ENCODE data around the gene SYDE2.
"Not testable (repeated sequence)": the region's sequence is repeated elsewhere in the genome, so short reads cannot be mapped to it uniquely, and the experiment has no call there.

SYDE2 gene

DNA sequence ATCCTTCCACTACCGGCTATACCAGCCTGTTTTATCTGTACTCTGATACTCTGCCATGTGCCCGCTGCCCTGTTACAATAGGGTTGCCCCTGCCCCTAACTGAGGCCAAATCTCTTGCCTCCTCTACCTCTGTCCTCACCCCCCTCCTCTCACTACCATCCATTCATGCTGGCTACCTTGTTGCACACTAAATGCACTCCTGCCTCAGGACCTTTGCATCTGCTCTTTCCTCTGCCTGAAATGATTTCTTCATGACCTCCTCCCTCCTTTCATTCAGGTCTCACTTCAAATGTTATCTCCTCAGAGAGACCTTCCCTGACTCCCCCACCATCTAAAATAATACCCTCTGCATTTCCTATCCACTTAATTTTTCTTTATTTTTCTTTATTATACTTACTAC lies 7.7 kb upstream of the SYDE2 start:
- DNase-seq = no peak

- DNase-seq = no peak
Observed at GRCh38 chr1:85203573-85204171, 2.9 kb upstream of the SYDE2 start.

- DNase-seq = no peak
Observed at GRCh38 chr1:85202864-85203255, 2.0 kb upstream of the SYDE2 start.

DNA sequence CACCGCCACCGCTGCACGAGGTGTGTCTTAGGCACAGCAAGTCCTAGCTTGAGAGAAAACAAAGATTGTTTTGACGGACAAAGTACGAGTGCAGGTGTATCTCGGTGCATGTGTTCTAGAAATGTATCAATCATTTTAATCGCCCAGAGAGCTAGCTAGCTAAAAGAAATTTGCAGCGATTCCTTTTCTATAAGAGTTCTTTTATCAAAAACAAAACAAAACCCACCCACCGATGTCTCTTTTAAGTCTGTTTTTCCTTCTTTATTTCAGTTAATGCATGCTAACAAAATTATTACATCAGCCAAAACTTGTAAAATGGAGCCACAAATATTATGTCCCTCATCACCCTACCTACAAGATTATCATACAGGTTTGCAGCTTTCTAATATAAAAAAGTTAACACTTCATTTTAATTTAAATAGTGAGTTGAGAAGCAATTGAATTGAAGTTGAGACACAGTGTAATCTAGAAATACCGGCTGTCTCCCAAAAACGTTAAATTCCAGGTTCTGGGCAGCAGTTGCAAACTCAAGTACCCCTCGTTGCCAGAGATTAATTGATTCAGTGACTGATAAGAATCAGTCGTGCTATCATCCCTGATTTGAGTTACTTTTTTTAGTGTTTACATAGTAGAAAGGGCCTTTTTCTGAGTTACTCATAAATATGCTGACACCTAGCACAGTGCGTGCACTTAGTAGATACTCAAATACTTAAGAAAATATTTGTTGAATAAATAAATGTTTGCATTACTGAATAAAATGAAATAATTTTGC lies 1.5 kb upstream of the SYDE2 start:
- no peak for DNase-seq

DNA sequence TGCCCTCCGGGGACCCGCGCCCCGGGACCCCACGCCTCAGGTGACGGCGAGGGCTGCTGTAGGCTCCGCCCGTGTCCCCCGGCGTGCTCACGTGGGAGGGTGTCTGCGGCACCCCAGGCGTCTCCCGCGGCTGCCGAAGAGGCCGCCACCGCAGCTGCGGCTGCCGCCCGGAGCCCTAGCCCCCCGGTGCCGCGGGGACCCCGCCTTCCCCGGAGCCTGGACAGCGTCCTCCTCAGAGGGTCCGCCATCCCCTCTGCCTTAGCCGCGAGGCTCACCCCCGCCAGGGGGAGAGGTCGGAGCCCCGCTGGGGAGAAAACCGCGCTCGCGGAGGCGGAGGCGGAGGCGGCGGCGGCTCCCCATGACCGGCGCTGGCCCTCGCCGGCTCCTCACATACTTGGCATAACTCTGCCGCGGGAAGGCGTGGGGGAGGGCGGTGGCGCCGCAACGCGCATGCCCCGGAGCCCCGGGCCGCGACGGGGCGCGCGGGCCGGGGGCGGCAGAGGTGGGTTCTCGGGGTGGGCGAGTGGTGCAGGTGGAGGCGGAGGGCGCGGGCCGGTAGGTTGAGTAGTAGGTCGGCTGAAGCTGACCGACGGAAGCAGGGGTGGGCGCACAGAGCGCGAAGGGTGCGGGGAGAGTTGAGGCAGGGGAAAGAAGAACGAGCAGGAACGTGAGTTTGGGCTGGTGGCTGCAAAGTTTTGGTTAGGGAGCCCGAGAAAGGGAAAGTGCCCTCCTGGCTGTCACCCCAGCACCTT lies 700 bp upstream of the SYDE2 start:
- DNase-seq = peak; percentile 43

- no peak for DNase-seq
Observed at GRCh38 chr1:85199667-85200462, 951 bp downstream of the SYDE2 start.

DNA sequence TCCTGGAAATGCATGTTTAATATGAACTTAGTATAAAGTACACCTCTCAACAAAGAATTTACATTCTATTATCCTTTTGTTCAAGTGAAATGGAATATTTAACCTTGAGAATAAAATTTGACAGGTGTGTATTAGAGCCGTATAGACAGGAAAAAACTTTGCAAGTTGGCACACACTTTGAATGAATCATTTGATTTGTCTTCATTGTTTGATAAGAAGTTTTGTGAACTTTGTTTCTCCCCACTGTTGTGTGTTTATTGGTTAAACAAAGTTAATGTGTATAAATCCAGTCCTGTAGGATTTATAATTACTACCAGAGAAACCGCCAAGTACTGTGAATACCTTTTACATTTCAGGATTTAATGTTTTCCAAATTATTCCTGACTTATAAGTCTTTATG lies 2.0 kb downstream of the SYDE2 start:
- no peak for DNase-seq

- no peak for DNase-seq
Observed at GRCh38 chr1:85196358-85196757, 4.5 kb downstream of the SYDE2 start.

DNA sequence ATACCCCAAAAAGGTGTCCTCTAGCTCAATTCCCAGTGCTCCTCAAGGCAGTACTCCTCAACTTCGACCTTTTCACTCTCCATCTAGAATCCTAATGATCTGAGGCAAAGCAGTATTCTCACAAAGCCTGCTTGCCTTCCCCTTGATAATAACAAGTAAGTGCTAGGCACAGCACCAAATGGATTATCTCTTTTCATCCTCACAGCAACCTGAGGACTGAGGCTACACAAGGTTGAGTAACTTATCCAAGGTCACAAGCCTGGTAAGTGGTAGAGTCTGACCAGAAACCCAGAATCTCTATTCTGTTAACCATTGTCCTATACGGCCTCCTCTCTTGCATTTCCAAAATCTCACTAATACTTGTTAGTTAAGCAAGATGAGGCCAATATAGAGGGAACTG lies 5.1 kb downstream of the SYDE2 start:
- DNase-seq = no peak

DNA sequence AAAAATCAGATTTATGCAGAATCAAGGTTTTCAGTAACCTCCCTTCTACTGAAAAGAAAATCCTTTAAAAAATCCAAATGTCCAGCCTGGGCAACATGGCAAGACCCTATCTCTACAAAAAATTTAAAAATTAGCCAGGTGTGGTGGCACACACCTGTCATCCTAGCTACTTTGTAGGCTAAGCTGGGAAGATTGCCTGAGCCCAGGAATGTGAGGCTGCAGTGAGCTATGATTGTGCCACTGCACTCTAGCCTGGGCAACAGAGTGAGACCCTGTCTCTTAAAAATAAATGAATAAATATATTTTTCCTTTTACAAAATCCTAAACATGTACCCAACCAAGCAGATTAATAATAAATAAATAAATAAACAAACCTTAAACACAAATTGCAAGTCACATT lies 8.7 kb downstream of the SYDE2 start:
- DNase-seq = not testable (repeated sequence)

DNA sequence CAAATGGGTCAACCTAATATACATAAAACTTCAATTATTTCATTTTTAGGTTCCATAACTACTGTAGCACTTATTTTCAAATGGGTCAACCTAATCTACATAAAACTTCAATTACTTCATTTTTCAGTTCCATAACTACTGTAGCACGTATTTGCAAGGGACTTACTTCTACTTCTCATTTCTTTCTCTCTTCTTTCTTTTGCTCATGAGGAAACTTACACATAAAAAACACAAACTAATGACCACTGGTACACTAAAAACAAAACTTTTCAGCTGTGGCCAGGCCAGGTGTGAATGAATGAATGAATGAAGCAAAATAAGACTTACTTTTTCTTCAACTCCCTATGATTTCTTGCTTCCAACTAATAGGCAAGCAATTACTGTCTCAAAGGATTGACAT lies 11.7 kb downstream of the SYDE2 start:
- DNase-seq = no peak

DNA sequence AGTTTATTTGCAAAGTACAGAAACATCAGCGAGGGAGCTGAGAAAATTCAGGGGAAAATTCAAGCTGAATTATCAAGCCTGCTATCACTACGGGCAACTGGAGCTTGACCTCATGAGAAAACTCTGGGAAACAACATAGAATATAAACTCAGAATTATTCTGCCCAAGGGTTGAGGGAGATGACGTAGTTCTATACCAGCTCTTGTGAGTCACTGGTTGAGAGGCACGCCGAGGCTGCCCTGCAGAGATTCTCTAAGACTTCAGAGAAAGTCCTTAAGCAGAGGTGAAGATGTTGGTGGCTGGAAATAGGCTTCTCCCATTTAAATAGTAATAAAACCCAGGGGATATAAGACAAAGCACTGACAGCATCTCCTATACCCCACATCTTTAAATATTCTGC lies 12.3 kb downstream of the SYDE2 start:
- no peak for DNase-seq

DNA sequence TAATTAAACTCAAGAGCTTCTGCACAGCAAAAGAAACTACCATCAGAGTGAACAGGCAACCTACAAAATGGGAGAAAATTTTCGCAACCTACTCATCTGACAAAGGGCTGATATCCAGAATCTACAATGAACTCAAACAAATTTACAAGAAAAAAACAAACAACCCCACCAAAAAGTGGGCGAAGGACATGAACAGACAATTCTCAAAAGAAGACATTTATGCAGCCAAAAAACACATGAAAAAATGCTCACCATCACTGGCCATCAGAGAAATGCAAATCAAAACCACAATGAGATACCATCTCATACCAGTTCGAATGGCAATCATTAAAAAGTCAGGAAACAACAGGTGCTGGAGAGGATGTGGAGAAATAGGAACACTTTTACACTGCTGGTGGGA lies 13.8 kb downstream of the SYDE2 start:
- not testable (repeated sequence) for DNase-seq

DNA sequence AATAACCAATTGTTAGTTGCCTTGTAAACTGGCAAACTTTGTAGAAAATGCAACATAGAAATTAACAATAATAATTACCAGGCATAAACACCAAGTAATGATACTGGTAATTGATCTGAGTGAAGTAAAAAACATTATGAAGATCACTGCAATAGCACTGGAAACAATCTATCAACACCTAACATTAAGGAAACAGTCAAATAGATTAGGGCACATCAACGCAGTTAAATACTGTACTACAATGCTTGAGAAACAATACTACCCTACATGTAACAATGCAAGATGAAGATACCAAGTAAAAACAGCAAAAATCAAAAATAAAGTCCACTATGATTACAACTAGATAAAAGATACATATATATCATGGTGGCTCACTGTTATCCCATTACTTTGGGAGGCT lies 16.6 kb downstream of the SYDE2 start:
- no peak for DNase-seq

DNA sequence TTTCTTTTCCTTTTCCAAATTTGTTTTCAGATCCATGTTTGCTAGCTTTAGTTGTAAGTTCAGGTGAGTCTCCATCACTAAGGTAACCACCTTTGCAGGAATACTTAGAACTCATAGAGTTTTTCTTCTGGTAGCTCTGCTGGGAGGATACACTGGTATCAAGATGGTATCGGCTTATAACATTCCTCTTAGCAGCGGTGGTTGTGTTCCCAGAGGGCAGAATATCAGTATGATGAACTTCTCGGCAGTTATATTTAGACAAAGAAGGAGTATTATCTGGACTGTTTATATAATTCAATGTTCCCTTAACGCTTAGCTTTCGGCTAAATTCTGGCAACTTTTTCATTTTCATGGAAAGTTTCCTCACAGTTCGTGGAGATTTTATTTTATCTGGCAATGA lies 18.1 kb downstream of the SYDE2 start:
- DNase-seq = no peak

GRCh38 chr1:85180869-85181268 lies 19.9 kb downstream of the SYDE2 start:
- no peak for DNase-seq

GRCh38 chr1:85179522-85179921 lies 21.3 kb downstream of the SYDE2 start:
- DNase-seq = peak; percentile 12

DNA sequence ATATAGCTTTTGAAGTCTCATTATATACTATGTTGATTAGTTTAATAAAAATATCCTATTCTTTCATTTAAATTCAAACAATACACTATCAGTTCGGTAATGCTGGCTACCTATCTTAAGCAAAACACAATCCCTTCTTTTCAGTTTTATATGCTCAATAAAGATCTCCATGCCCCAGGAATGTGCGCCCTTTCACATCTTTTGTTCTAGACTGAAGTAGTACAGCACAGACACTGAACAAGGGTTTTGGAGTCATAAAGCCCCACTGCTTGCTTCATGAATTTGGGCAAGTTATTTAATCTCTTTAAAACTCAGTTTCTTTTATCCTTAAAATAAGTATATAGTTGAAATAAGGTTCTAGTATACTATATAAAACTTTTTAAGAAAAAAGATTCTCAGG lies 22.4 kb downstream of the SYDE2 start:
- DNase-seq = no peak

GRCh38 chr1:85174503-85174902 lies 26.3 kb downstream of the SYDE2 start:
- DNase-seq = no peak

DNA sequence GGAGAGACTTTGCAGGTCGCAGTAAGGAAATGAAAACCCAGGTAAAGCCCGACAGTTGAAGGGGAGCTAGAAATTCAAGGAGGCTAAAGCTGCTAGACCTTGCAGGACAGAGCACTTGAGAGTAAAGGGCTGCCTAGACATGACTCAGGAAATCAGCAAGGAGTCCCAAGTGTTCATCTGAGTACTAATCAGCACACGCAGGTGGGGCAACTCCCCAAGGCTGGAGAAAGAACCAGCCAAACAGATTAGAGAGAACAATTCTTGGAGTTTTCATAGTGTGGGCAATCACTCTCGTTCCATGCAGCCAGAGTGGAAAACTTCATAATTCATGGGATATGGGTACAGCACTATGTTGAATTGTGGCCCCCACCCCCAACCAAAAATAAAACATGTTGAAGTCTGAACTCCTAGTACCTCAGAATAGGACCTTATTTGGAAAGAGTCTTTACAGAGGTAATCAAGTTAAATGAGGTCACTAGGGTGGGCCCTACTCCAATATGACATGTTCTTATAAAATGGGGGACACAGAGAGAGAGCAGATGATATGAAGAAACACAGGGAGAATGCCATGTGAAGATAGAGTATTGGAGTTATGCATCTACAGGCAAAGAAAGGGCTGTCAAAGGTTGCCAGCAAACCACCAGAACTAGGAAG lies 28.0 kb downstream of the SYDE2 start:
- DNase-seq = no peak

- no peak for DNase-seq
Observed at GRCh38 chr1:85171721-85172120, 29.1 kb downstream of the SYDE2 start.

GRCh38 chr1:85168884-85169283 lies 31.9 kb downstream of the SYDE2 start:
- DNase-seq = no peak

DNA sequence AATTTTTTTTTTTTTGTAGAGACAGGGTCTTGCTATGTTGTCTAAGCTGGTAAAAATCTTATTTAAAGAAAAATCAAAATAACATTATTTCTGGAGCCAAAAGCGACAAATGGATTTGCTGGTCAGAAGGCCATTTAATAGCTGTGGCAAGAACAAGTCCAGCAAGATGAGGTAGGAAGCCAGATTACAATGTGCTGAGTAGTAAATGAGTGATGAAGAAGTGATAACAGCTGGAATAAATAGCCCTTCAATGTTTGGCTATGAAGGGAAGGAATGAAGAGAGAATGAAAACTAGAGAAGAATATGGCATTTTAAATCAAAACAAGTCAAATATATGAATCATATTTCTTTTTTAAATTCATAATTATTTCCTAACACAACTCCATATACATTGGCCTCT lies 34.5 kb downstream of the SYDE2 start:
- no peak for DNase-seq
